Prostate gland (tissue), 2 donors: ENCODE data around the gene MYO5B. TPM values are rescaled to one million over a fixed set of nuclear protein-coding genes. Genes with fewer than 3 reads are reported as not detected.
A peak's percentile ranks its signal among the peaks of the same experiment; 100 is the strongest.
"Not testable (repeated sequence)": the region's sequence is repeated elsewhere in the genome, so short reads cannot be mapped to it uniquely, and the experiment has no call there.

Experiments used
- DNase-seq: peaks from one replicate; pipeline ENCODE4 v3.0.0-alpha.2; 2019; ENCODE audit warnings: low spot score
- H3K27ac ChIP-seq, 2 donors: fragments of 200-600 bp; sonication (generic); 2 replicates each; pipeline ENCODE4 v1.5.1; 2017 to 2019
- H3K27me3 ChIP-seq: fragments of 200-600 bp; sonication (generic); replicated peaks from 2 replicates; pipeline ENCODE4 v1.5.1; 2019; ENCODE audit not compliant: insufficient read depth
- H3K36me3 ChIP-seq, 2 donors: fragments of 200-600 bp; sonication (generic); 1 replicate in 1 of 2; 2 replicates in 1 of 2; pipeline versions ENCODE4 v1.5.1 to v1.8.1; 2017 to 2019
- H3K4me1 ChIP-seq: fragments of 200-600 bp; sonication (generic); replicated peaks from 2 replicates; pipeline ENCODE4 v1.5.1; 2019
- H3K4me3 ChIP-seq, 2 donors: fragments of 200-600 bp; sonication (generic); 2 replicates each; pipeline ENCODE4 v1.5.1; 2017 to 2019
- H3K9me3 ChIP-seq: fragments of 200-600 bp; sonication (generic); 2 replicates; pipeline ENCODE4 v1.5.1; 2017
- POLR2A ChIP-seq: fragments of 450-650 bp; IDR thresholded peaks from one replicate; pipeline ENCODE4 v1.6.1; 2016; ENCODE audit warnings: antibody characterized with exemption, mild to moderate bottlenecking
- POLR2AphosphoS5 ChIP-seq: sonication (generic); formaldehyde crosslinking; IDR thresholded peaks from one replicate; pipeline ENCODE4 v1.6.1; 2017; ENCODE audit warnings: antibody characterized with exemption
- WGBS: methylation state at CpG from one replicate; pipeline ENCODE4 v1.1.5; 2018; 5-methylcytosine and 5-hydroxymethylcytosine counted together
- intact Hi-C: fragments of 100-400 bp; cut with DNase I; formaldehyde crosslinking; loops from one replicate; pipeline ENCODE4 v1.14.2; 2022
- total RNA-seq, 2 donors: library from RNA; depleted of rRNA; stranded (reverse); fragments of >200 nt; gene quantifications; one replicate each; pipeline ENCODE4 v1.1.0, GENCODE V29; 2016
- TF ChIP-seq, protein P1 (sequence below), 4 experiments: fragments of 200-600 bp in 2 of 4; fragments of 450-650 bp in 2 of 4; sonication (generic) in 2 of 4; IDR thresholded peaks; 1 replicate in 3 of 4; 2 replicates in 1 of 4; pipeline ENCODE4 v1.5.1; 2016 to 2019; ENCODE audit warnings: antibody characterized with exemption in 4 of 4, mild to moderate bottlenecking in 2 of 4, moderate library complexity in 2 of 4

Gene MYO5B
- total RNA-seq, result 10 to 100 TPM; 28.5 to 31.1 TPM

DNA sequence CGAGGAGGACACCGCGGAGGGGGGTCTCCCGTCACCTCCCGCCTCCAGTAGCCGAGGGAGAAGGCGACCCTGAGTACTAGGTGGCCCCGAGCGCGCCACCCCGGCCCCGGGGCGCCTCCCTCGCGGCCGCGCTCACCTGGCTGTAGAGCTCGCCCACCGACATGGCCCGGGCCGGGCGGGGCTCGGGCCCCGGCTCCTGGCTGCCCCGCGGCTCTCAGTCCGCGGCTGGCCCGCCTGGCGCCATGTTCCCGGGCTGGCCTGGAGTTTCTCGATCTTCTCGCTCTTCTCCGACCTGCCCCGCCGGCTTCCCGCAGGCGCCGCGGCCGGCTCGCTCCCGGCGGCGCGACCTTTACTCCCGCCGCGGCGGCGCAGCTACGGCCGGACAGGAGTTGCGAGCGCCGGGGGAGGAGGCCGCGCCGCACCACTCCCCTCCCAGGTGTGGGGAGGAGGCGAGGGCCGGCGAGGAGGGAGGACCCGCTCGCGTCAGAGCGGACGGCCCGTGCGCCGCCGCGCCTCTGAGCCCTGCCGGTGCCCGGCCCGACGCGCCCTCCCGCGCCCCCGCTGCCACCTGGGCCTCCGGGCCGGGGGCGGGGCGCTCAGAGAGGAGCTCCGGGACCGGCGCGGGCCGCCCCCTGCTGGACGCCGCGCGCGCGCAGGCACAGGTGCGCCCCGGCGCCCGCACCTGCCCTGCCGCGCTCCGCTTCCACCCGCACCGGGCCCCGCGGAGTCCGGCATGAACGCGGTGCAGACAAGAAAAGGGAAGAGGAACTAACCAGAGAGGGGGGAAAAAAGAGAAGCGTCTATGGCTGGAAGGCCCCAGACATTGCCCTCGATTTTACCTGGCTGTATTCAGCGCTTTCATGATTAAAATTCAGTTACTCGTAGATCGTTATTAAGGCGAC is at the start of gene MYO5B:
Gene MYO5B (minus strand): TSS at position 517 of the 902 bp plus-strand sequence. CDS start 354 bp downstream, at position 163.
- Histone ChIP-seq H3K27ac (peak within 1 kb of the TSS; percentile 66 to 72), H3K36me3 (no peaks in the 10 kb centered on the region), H3K27me3 (no peaks in the 10 kb centered on the region), H3K4me3 (peak within 1 kb of the TSS; percentile 76 to 80), H3K9me3 (no peaks in the 10 kb centered on the region), H3K4me1 (no peaks in the 10 kb centered on the region)
- intact Hi-C loops, result loop anchor here (2.0 to 5.0 kb wide), 2 partner anchors 188 to 250 kb away; no protein-coding TSS in a partner anchor
- peak; percentile 79 for DNase-seq
- TF ChIP-seq POLR2AphosphoS5 (no peak), POLR2A (peak; percentile 90)
- TF ChIP-seq, protein P1, sequence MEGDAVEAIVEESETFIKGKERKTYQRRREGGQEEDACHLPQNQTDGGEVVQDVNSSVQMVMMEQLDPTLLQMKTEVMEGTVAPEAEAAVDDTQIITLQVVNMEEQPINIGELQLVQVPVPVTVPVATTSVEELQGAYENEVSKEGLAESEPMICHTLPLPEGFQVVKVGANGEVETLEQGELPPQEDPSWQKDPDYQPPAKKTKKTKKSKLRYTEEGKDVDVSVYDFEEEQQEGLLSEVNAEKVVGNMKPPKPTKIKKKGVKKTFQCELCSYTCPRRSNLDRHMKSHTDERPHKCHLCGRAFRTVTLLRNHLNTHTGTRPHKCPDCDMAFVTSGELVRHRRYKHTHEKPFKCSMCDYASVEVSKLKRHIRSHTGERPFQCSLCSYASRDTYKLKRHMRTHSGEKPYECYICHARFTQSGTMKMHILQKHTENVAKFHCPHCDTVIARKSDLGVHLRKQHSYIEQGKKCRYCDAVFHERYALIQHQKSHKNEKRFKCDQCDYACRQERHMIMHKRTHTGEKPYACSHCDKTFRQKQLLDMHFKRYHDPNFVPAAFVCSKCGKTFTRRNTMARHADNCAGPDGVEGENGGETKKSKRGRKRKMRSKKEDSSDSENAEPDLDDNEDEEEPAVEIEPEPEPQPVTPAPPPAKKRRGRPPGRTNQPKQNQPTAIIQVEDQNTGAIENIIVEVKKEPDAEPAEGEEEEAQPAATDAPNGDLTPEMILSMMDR (IDR thresholded peaks at IDR 0.05), result peak; percentile 52 to 94 (median 64)
- 1% methylated on average over 74 of the region's 115 CpGs for WGBS

DNA sequence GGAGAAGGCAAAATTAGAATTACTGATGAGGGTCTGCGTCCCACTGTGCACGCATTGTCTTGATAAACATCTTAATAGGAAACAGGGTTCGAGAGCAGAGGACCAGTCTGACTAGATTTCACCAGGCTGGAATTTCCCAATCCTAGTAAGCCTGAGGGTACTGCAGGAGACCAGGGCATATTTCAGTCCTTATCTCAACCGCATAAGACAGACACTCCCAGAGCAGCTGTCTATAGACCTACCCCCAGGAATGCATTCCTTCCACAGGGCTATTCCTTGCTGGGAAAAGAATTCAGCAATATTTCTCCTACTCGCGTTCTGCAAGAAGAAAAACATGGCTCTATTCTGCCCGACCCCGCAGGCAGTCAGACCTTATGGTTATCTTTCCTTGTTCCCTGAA is 46.8 kb upstream of the MYO5B start:
- H3K9me3 ChIP-seq, DNase-seq, H3K4me1 ChIP-seq, H3K4me3 ChIP-seq, H3K27me3 ChIP-seq, intact Hi-C loops, H3K27ac ChIP-seq, H3K36me3 ChIP-seq: not testable (repeated sequence)
- WGBS, result 71% methylated on average over 8 of the region's 8 CpGs

DNA sequence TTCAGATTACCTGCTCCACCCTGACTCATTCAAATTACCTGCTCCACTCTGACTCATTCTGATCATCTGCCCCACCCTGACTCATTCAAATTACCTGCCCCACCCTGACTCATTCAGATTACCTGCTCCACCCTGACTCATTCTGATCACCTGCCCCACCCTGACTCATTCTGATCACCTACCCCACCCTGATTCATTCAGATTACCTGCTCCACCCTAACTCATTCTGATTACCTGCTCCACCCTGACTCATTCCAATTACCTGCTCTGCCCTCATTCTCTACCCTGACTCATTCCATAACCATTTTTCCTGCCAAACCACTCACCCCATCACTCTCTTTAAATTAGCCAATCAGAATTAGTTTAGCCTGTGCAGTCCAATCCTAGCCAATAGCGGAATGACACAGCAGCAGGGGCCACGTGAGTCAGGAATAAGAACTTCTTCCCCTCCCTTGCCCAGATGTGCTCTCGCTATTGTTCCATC is 45.2 kb upstream of the MYO5B start:
- no peaks in the 10 kb centered on the region for H3K4me1 ChIP-seq
- no peaks in the 10 kb centered on the region for H3K27me3 ChIP-seq
- 92% methylated on average over 3 of the region's 3 CpGs for WGBS
- no peaks in the 10 kb centered on the region for H3K36me3 ChIP-seq
- no peaks in the 10 kb centered on the region for H3K9me3 ChIP-seq
- no peak overlapping the region for H3K27ac ChIP-seq
- H3K4me3 ChIP-seq, result no peak overlapping the region
- no peak for TF ChIP-seq POLR2AphosphoS5
- TF ChIP-seq, protein P1 (IDR thresholded peaks at IDR 0.05), result no peak
- TF ChIP-seq POLR2A, result no peak
- intact Hi-C loops, result no loop called here
- no peak for DNase-seq

DNA sequence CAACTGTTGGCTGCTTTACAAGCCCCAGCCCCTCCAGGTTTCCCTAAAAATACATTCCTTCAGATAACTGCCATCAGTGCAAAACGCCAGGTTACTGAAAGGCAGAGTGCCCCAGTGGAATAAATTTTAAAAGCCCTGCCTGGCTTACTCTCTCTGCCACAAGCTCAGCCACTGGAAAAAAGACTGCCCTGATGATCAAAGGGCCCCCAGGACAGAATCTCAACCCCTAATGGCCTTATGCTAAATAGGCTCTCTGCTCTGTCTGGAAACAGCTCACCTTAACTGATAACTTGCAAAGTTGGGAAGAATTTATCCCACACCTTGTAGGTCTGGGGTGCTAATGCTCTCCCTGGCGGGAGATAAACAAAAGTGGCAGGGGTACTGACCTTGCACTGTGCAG is 37.5 kb upstream of the MYO5B start:
- H3K27me3 ChIP-seq, result no peaks in the 10 kb centered on the region
- 73% methylated on average over 2 of the region's 2 CpGs for WGBS
- H3K27ac ChIP-seq, result no peak overlapping the region
- no peaks in the 10 kb centered on the region for H3K4me1 ChIP-seq
- no peak for DNase-seq
- no peaks in the 10 kb centered on the region for H3K36me3 ChIP-seq
- H3K9me3 ChIP-seq, result no peaks in the 10 kb centered on the region
- TF ChIP-seq POLR2AphosphoS5 (no peak), POLR2A (no peak)
- TF ChIP-seq, protein P1 (IDR thresholded peaks at IDR 0.05), result no peak
- no peak overlapping the region for H3K4me3 ChIP-seq
- intact Hi-C loops, result no loop called here

DNA sequence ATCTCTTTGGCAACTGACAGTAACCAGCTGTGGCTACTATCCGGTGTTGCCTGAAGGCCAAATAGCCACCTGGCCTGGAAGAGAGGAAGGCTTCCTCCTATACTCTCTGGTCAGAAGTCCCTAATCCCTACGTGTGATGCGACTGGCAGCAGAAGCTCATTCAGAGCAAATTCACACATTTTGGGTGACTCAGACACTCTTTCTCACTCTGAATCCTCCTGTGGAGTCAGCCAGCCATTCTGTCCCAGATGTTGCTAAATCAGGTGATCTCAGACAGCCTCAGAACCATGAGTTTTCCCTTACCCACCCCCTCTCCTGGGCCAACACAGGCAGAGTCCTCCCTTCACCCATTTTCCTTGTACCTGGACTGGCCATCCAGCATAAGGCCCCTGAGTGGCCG is 36.7 kb upstream of the MYO5B start:
- no peaks in the 10 kb centered on the region for H3K27me3 ChIP-seq
- no peak for DNase-seq
- H3K4me1 ChIP-seq, result no peaks in the 10 kb centered on the region
- no peak overlapping the region for H3K27ac ChIP-seq
- no peaks in the 10 kb centered on the region for H3K9me3 ChIP-seq
- intact Hi-C loops, result no loop called here
- no peaks in the 10 kb centered on the region for H3K36me3 ChIP-seq
- 89% methylated on average over 4 of the region's 4 CpGs for WGBS
- TF ChIP-seq, protein P1 (IDR thresholded peaks at IDR 0.05), result no peak
- TF ChIP-seq POLR2AphosphoS5 (no peak), POLR2A (no peak)
- no peak overlapping the region for H3K4me3 ChIP-seq

DNA sequence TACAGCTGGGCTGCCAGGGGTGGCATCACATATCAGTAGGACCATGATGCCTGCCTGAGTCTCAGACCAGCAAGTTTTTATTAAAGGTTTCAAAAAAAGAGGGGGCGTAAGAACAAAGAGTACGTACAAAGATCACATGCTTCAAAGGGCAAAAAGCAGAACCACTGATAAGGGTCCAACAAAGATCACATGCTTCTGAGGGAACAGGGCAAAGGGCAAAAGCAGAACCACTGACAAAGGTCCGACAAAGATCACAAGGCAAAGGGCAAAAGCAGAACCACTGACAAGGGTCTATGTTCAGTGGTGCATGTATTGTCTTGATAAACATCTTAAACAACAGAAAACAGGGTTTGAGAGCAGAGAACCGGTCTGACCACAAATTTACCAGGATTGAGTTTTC is 25.3 kb upstream of the MYO5B start:
- DNase-seq, H3K27ac ChIP-seq, H3K36me3 ChIP-seq, H3K9me3 ChIP-seq, H3K27me3 ChIP-seq, H3K4me1 ChIP-seq, H3K4me3 ChIP-seq, intact Hi-C loops: not testable (repeated sequence)
- 91% methylated on average over 4 of the region's 4 CpGs for WGBS
